ENCODE results near the gene JOSD2.

JOSD2 gene

GRCh38 chr19:50501186-50501567, 9.8 kb downstream of the JOSD2 start:
- Histone ChIP-seq H3K4me1 (peaks cover 4% of the 10 kb centered on the region; the same call in 1 of the 2 replicates), H3K36me3 (no peaks in the 10 kb centered on the region), H3K4me3 (ENCODE audit: low read depth, low read length) (no peak overlapping the region), H3K9me3 (no peaks in the 10 kb centered on the region), H3K27me3 (no peaks in the 10 kb centered on the region)
- no peak for TF ChIP-seq CTCF (IDR thresholded peaks at IDR 0.05; ENCODE audit: low read depth, low read length)
- DNase-seq, result no peak

GRCh38 chr19:50500753-50501151, 10.2 kb downstream of the JOSD2 start:
- no peak for TF ChIP-seq CTCF (IDR thresholded peaks at IDR 0.05; ENCODE audit: low read depth, low read length)
- Histone ChIP-seq H3K4me3 (ENCODE audit: low read depth, low read length) (no peak overlapping the region), H3K4me1 (peaks cover 4% of the 10 kb centered on the region; the same call in 1 of the 2 replicates), H3K9me3 (no peaks in the 10 kb centered on the region), H3K36me3 (no peaks in the 10 kb centered on the region), H3K27me3 (peaks cover 3% of the 10 kb centered on the region; the same call in 1 of the 2 replicates)
- DNase-seq, result no peak

GRCh38 chr19:50500060-50500752, 10.8 kb downstream of the JOSD2 start:
- no peaks in the 10 kb centered on the region for H3K36me3 ChIP-seq
- peaks cover 3% of the 10 kb centered on the region; the same call in 1 of the 2 replicates for H3K27me3 ChIP-seq
- H3K4me1 ChIP-seq, result peaks cover 4% of the 10 kb centered on the region; the same call in 1 of the 2 replicates
- DNase-seq, result peak; percentile 54
- TF ChIP-seq CTCF (IDR thresholded peaks at IDR 0.05; ENCODE audit: low read depth, low read length), result peak; percentile 34; the same call in 1 of the 2 replicates
- no peak overlapping the region for H3K4me3 ChIP-seq (ENCODE audit: low read depth, low read length)
- no peaks in the 10 kb centered on the region for H3K9me3 ChIP-seq

GRCh38 chr19:50498219-50499056, 12.6 kb downstream of the JOSD2 start:
- Histone ChIP-seq H3K4me3 (ENCODE audit: low read depth, low read length) (no peak overlapping the region), H3K4me1 (peaks cover 4% of the 10 kb centered on the region; the same call in 1 of the 2 replicates), H3K36me3 (no peaks in the 10 kb centered on the region), H3K27me3 (peaks cover 3% of the 10 kb centered on the region; the same call in 1 of the 2 replicates), H3K9me3 (no peaks in the 10 kb centered on the region)
- no peak for DNase-seq
- no peak for TF ChIP-seq CTCF (IDR thresholded peaks at IDR 0.05; ENCODE audit: low read depth, low read length)

GRCh38 chr19:50497022-50497405, 14.0 kb downstream of the JOSD2 start:
- Histone ChIP-seq H3K36me3 (no peaks in the 10 kb centered on the region), H3K9me3 (no peaks in the 10 kb centered on the region), H3K4me3 (ENCODE audit: low read depth, low read length) (no peak overlapping the region), H3K4me1 (peaks cover 4% of the 10 kb centered on the region; the same call in 1 of the 2 replicates), H3K27me3 (peaks cover 7% of the 10 kb centered on the region)
- TF ChIP-seq CTCF (IDR thresholded peaks at IDR 0.05; ENCODE audit: low read depth, low read length), result no peak
- DNase-seq, result no peak
